ENCODE measurements around the gene ADAM33.

The ADAM33 gene, protein sequence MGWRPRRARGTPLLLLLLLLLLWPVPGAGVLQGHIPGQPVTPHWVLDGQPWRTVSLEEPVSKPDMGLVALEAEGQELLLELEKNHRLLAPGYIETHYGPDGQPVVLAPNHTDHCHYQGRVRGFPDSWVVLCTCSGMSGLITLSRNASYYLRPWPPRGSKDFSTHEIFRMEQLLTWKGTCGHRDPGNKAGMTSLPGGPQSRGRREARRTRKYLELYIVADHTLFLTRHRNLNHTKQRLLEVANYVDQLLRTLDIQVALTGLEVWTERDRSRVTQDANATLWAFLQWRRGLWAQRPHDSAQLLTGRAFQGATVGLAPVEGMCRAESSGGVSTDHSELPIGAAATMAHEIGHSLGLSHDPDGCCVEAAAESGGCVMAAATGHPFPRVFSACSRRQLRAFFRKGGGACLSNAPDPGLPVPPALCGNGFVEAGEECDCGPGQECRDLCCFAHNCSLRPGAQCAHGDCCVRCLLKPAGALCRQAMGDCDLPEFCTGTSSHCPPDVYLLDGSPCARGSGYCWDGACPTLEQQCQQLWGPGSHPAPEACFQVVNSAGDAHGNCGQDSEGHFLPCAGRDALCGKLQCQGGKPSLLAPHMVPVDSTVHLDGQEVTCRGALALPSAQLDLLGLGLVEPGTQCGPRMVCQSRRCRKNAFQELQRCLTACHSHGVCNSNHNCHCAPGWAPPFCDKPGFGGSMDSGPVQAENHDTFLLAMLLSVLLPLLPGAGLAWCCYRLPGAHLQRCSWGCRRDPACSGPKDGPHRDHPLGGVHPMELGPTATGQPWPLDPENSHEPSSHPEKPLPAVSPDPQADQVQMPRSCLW

DNA sequence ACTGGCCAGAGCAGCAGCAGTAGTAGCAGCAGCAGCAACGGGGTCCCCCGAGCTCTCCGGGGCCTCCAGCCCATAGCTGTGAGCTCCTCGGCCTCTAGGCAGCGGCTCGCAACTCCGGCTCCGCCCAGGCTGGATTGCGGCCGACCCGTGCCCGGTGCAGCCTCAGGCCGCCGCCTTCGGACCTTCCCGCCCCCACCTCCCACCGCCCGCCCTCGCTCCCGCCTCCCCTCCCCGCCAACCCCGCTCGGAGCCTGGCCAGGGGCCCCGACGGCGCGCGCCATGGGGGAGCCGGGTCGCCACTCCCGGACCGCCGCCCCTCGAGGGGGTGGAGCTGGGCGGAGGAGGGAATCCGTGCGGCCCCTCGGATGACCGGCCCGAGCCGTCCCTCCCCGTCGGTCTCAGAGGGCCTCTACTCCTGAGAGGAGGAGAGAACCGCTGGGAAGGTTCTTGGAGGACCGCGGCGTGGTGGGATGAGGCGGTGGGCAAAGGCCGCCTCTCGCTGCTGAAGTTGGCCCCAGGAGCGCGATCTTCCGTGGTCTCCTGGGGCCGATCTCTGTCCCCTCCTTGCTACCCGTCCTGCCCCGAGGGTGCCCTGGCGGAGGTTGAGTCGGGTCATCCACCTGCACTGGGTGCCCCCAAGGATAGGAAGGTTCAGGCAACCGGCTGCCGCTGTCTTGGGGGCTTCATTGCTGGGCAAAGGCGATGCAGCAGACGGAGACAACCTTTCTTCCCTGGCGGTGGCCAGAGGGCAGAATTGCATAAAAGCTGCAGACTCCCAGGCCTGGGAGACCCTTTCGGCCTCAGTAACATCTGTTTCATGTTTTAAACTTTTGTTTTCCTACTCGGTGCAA lies at the start of gene ADAM33:
TSS of gene ADAM33 (minus strand) at position 80 of the 851 bp plus-strand sequence. CDS start at position 74, 6 bp downstream.
- no peak for DNase-seq

DNA sequence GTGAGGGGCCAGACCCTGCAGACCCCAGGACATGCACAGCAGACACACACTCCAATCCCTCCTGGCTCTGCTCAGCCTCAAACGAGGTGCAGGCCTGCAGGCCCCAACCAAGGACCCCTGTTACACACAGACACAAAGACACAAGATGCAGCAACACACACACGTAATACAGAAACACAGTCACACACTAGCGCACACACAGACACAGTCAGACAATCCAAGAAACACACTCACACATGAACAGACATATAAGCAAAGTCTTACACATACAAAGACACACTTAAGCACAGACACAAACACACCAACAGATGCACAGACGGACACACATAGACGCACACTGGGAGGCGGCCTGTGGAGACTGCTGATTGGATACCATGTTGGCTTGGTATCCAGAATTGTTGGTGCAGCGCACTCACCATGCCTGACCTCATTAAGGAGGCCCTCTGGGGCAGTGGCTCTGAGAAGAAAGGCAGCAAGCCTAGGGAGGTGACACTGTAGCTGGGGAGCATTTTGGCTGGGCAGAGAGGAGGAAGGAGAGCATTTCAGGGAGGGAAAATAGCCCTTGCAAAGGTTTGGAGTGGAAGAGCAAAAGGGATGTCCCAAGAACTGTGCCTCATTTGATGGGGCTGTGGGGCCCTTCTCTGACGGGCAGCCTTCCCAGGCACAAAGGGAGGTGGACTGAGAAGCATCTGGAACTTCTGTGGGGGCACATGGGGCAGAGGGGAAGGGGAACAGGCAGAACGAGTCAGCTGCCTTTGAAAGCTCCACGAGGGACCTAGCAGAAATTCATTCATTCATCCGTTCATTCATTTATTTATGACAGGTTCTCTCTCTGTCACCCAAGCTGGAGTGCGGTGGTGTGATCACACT lies 49.2 kb upstream of the ADAM33 start:
- DNase-seq: no peak

DNA sequence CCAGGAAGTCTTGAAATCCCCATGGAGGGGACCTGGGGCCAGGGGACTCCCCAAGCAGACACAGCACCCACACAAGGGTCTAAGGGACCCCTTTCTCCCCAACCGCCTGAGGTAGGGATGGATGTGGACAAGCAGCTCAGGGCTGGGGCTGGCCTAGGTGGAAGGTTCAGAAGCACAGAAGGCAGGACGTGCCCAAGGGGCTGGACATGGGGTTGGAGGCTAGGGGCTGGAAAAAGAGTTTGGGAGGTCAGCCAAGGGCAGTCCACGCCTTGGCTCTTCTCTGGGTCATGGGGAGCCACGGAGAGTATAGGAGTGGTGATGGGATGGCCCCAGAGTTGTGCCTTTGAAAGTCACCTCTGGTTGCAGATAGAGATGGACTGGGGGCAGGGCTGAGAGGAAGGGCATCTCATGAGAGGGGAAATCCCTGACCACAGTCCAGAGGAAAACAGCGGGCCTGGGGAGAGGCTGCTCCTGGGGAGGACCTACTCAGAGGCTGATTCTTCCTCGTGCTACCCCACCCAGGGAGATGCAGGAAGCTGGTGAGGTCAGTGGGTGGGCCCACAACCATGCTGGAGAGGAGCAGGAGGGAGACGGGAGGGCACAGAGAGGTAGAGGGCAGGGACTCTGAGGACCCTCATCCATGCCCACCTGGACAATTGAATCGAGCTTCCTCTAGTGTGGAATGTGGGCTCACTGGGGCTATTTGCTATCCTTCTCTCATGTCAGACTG lies 48.2 kb upstream of the ADAM33 start:
- no peak for DNase-seq

DNA sequence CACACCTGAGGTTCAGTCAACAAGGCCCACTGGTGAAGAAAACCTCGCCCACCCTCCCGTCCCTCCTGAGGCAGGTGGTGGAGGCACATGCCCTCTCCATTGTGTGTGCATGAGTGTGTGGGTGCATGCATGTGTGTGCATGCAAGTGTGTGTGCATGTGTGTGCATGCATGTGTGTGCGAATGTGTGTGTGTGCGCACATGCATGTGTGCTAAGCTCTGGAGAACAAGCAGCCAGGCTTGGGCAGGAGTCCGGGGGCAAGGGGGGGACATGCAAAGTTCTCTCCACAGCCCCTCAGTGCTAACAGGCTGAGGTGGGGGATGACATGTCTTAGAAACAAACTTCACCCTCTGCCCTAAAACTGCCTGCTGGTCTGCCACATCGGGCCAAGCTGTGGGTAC lies 47.6 kb upstream of the ADAM33 start:
- DNase-seq: no peak

DNA sequence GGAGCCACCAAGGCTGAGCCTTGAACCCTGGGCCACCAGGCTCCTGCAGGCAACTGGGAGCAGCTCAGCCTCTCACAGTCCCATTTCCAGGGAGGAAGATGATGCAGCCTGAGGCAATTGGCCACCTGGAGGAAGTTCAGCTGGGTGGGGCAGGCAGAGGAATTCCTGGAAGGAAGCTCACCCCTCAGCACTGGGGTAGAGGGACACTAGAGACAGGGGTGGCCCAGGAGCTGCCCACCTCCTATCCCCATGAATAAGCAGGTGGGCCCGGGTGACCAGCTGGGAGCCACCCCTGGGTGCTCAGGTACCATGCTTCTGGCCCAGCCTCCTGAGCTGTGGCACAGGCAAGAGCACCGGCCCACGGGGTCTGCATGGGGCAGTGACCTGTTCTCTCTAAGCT lies 47.1 kb upstream of the ADAM33 start:
- no peak for DNase-seq

DNA sequence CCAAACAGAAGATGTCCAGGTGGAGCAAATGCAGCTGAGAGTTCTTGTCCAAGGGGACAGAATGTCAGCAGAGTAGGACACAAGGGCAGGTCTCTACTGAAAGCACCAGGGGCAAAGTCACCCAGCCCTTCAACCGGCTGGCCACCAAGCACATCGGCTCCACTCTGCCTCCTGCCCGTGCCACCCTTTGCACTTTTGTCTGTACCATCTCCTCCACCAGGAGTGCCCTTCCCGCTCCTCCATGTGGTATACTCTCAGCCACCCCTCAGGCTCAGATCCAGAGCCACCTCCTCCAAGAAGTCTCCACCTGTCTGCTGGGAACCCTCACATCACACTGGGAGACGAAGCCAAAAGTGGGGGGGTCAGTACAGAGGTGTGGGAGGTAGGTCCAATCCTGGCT lies 46.5 kb upstream of the ADAM33 start:
- no peak for DNase-seq

DNA sequence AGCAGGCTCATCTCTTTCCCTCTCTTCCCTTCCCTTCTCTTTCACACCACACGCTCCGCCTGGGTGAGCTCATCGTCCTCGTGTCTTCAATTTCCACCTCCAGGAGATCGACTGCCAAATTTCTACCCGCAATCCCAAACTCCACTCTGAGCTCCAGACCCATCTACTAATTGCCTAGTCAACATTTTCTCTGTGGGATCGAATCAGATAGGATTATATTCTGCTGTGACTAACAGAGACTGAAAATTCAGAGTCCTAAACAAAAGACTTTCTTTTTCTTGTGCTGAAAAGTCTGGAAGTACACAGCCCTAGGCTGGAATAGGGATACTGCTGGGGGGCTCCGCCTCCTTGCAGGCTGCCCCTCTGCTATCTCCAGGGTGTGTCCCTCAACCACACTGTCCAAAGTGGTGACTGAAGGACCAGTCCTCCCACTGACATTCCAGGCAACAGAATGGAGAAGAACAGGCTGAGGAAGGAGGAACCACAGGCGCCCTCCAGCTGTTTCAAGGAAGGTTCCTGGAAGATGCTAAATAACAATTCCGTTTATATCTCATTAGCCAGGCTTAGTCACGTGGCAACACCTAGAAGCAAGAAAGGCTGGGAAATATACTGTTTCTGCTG lies 45.7 kb upstream of the ADAM33 start:
- DNase-seq: no peak

DNA sequence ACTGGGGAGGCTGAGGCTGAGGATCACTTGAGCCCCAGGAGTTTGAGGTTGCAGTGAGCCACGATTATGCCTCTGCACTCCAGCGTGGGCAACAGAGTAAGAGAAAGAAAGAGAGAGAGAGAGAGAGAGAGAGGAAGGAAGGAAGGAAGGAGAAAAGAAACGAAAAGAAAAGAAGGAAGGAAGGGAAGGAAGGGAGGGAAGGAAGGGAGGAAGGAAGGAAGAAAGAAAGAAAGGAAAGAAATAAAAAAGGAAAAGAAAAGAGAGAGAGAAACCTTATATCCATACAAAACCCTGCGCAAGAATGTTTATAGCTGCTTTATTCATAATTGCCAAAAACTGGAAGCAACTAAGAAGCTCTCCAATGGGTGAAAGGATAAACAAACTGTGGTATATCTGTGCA lies 42.5 kb upstream of the ADAM33 start:
- DNase-seq: no peak

DNA sequence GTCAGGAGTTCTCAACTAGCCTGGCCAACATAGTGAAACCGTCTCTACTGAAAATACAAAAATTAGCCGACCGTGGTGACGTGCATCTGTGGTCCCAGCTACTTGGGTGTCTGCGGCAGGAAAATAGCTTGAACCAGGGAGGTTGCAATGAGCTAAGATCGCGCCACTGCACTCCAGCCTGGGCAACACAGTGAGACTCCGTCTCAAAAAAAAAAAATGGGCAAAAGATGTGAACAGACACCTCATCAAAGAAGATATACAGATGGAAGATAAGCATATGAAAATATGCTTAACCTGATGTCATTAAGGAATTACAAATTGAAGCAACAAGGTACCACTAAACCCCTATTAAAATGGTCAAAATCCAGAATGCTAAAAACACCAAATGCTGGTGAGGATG lies 41.5 kb upstream of the ADAM33 start:
- DNase-seq: no peak

DNA sequence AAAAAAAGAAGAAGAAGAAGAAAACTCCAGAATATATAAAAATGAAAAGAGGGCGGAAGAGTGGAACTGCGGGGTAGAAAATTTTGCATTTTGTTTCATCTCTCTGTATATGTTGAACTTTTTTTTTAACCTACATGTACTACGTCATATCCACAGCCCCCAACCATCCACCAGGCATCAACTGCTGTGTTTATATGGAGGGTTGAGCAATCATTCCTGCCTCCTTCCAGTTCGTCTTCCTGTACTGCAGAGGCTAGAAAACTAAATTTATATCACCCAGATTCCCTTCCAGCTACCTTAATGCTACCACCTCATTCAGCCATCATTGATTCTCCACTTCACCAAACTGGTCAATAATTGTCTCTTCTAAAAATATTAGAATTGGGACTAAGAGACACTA lies 40.1 kb upstream of the ADAM33 start:
- no peak for DNase-seq

DNA sequence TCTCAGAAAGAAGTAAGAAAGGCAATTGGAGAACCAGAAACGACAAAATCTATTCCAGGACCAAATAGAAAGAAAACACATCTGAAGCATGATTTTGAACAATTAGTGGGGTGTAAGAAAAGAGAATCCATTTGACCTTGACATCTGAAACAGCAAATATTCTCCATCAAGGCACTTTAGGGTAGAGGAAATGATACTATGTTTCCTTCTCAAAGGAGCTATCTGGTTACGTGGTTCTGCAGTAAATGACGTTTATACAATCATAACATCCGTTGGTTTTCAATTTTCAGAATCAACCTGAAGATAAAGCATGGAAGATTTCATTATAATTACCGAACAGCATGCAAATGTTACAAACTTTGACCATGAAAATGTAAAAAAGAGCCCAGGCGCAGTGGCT lies 38.8 kb upstream of the ADAM33 start:
- DNase-seq: no peak

DNA sequence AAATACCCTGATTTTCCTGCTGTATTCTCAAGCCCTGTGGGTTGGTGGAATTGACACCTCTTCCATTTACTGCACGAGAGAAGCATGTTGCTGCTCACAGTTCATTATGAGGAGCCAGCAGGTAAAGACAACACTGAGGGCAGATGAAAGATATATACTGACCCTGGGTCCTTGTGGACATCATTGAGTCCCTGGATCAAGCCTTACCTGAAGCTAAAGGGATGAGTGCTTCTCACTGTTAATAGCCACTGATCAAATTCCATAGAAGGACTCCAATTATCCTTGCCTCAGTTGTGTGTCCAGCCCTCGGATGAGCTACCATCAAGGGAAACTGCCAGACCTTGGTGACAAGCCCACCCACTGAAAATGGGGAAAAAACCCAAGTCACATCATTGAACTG lies 38.3 kb upstream of the ADAM33 start:
- no peak for DNase-seq

DNA sequence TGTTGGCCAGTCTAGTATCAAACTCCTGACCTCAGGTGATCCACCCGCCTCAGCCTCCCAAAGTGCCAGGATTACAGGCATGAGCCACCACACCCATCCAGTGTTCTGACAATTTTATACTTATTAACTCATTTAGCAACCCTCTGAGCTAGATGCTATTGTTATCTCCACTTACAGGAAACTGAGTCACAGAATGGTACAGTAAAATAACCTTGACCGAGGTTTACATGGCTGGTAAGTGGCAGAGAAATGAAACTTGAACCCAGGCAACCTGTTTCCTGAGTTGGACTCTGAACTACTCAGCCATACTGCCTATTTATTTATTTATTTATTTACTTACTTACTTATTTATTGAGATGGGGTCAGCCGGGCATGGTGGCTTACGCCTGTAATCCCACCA lies 37.2 kb upstream of the ADAM33 start:
- DNase-seq: no peak

DNA sequence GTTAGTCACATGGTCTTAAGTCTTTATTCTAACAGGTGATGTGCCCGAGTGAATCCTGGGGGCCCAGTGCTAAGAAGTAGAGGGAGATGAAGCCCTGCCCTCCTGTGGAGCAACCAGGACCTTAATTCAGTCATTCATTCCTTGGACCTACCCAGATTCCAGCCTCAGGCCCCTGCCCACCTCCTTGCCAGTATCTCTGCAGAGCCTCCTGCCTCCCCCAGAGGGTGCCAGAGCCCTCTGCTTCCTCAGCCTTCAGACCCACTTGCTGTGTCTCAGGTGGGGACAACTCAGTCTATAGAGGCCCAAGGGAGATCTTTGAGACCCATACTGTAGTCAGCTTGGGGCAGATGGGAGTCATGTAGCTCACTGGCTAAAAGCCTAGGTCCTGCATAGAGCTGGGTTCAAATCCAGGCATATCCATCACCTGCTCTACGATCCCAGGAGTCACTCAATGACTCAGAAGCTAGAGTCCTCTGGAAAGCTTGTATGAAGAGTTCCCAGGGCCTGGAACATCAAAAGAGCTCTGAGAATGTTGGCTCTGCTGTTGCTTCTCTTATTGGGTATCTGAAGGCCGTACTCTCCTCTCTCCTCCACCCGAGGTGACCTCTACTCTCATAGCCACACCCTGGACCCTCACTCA lies 34.5 kb upstream of the ADAM33 start:
- DNase-seq: peak; percentile 29

DNA sequence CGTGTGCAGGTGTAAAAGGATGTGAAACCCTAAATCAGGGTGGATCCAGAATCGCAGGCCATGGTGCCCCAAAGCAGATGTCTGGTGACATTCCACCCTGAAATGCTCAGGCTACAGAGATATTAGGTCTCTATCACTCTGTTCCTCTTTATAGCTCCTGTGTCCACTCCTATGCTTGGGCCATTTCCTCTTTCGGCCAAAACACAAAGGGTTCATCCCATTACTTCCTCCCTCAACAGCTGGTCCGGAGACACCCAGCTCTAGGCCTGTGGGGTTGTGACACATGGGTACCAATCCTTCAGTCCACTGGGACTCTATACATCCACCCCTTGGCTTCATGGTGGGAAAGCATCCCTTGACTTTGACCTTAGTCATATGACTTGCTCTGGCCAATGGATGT lies 32.3 kb upstream of the ADAM33 start:
- DNase-seq: no peak

DNA sequence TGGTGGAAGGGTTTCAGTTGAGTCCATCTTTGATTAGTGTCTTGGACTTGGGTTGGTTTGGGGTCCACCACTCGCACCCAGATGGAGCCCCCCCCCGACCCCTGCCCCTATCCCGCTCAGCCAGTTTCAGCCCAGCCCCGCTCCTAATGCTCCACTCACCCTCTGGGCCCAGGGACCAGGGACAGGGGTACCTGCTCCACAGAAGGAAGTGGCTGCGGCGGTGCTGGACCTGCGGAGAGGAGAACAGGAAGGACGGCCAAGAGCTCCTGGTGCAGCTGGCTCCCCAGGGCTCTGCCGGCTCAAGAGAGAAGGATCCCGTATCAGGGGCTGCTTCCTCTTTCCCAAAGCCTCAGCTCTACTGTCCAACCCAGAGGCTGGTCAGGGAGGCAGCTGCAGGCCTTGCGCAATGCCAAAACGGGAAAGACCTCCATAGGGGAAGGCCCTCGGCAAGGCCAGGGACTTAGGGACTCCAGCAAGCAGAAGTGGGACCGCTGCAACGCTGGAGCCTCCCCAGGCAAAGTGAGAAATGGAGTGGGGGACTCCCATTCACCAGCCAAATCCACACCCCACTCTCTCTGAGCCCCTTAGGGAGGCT lies 30.6 kb upstream of the ADAM33 start, which contains the start of gene SIGLEC1:
TSS of gene SIGLEC1 (minus strand) at position 322 of the 595 bp plus-strand sequence. CDS start 5,472 bp downstream, outside the sequence.
- DNase-seq: no peak

DNA sequence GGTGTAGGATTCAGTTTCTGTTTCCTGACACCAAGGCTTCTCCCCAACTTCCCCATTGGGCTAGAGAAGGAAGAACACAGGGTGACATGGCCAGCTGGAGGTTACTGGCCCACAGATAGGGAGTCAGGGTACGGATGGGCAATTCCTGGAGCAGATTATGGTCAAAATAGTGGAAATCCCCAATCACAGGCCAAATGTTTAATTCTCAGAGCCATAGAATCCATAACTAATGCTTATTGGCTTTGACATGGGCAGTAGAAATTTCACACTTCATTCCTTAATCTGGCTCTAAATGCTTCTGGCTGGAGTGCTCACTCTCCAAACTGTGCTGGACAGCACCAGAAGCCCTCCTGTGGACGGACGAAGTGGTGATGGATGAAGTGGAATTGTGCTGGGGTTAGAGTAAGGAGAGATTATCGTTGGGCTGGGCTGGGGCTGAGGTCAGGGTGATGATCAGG lies 29.7 kb upstream of the ADAM33 start:
- DNase-seq: no peak

DNA sequence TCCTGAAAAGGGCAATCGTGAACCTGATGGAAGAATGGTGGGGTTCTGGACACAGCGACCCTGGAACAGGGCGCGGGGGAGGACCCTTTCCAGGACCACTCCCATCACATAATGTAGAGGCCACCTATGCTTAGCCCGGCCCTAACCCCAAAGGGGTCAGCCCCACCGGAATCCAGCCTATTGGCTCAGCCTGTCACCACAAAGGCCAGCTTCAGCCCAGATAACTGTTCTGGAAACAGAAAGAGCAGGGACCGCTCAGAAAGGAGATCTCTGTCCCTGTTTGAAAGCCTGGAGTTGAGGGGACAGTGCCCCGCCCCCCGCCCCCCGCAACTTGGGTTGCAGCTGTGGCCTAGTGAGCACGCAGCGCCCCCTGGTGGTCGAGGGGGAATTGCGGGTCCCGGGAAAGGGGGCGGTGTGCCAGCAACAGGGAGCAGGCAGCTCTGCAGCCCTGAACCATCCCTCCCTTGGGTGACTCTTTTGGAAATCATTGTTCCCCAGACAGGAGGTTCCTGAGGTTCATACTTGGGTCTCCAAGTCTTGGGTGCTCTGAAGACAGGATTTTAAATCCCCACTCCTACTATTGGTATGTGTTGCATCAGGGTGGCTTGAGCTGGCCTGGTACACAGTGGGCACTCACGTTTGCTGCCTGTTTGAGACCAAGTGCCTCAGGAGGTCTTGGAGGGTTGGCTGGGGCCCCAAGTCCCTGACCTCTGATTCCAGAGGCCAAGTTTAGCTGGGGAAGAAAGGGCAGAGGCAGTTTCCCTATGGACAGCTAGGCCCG lies 29.1 kb upstream of the ADAM33 start:
- peak; percentile 80 for DNase-seq

DNA sequence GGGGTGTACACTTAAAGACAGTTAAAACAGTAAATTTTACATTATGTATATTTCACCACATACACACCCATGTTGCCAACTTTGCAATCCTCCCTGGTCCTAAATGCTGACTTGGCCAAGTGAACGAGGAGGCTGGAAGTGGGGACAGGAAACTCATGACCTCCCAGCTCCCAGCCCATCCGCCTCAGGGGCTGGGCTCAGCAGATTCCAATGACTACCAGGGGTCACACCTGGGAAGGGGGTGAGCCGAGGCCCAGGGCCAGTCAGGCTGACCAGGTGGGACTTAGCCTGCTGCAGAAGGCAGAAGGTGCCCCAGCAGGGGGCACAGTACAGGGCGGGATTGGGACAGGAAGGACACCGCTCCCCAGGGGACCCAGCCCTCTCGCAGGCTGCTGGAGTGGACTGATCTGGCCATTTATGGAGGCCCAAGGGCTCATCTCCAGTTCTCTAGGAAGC lies 28.2 kb upstream of the ADAM33 start:
- DNase-seq: no peak

Data from CD4-positive, alpha-beta T cell treated with Interleukin-17A for 4 hours (primary cell).